GM21825 (cell line): ENCODE data around the gene EFNB3.

Experiments used
- ATAC-seq: cut with Tn5 transposase; IDR thresholded peaks from one replicate; pipeline ENCODE4 v1.9.1; 2021; ENCODE audit warnings: mild to moderate bottlenecking, moderate library complexity; ENCODE audit not compliant: unreplicated experiment

EFNB3 gene

GRCh38 chr17:7704601-7705268 lies at the start of gene EFNB3:
EFNB3 (plus strand) TSS chr17:7705202; CDS start chr17:7705599, 397 bp downstream.
- no peak for ATAC-seq

GRCh38 chr17:7655541-7655840 lies 49.5 kb upstream of the EFNB3 start:
- no peak for ATAC-seq

GRCh38 chr17:7656958-7657609 lies 47.9 kb upstream of the EFNB3 start:
- no peak for ATAC-seq

- no peak for ATAC-seq
Observed at GRCh38 chr17:7667656-7668406, 37.2 kb upstream of the EFNB3 start.

GRCh38 chr17:7668482-7668881 lies 36.5 kb upstream of the EFNB3 start:
- ATAC-seq: no peak

GRCh38 chr17:7673239-7673638 lies 31.8 kb upstream of the EFNB3 start:
- no peak for ATAC-seq

GRCh38 chr17:7674934-7675333 lies 30.1 kb upstream of the EFNB3 start:
- no peak for ATAC-seq

GRCh38 chr17:7676533-7676932 lies 28.5 kb upstream of the EFNB3 start:
- no peak for ATAC-seq

- ATAC-seq: no peak
Observed at GRCh38 chr17:7677388-7678067, 27.5 kb upstream of the EFNB3 start.

- ATAC-seq: no peak
Observed at GRCh38 chr17:7684851-7685532, 20.0 kb upstream of the EFNB3 start.

- ATAC-seq: peak; percentile 44
Observed at GRCh38 chr17:7685533-7686221, 19.3 kb upstream of the EFNB3 start.

GRCh38 chr17:7686222-7687071 lies 18.6 kb upstream of the EFNB3 start:
- ATAC-seq: peak; percentile 31

GRCh38 chr17:7687072-7687907 lies 17.7 kb upstream of the EFNB3 start, which contains the start of gene TP53:
TP53 (minus strand) TSS chr17:7687490; CDS start chr17:7676594, 10,896 bp downstream.
- peak; percentile 52 for ATAC-seq

GRCh38 chr17:7687908-7688807 lies 16.8 kb upstream of the EFNB3 start, which contains the start of gene WRAP53:
WRAP53 (plus strand) TSS chr17:7688477; CDS start chr17:7688649, 172 bp downstream.
- ATAC-seq: peak; percentile 68

- ATAC-seq: no peak
Observed at GRCh38 chr17:7688808-7689316, 16.1 kb upstream of the EFNB3 start.

GRCh38 chr17:7695586-7695985 lies 9.4 kb upstream of the EFNB3 start:
- no peak for ATAC-seq
